SK-N-MC (cell line): ENCODE measurements around the gene SEC31B.
A peak's percentile ranks its signal among the peaks of the same experiment; 100 is the strongest.

ENCODE experiments used
- DNase-seq: peaks from one replicate; pipeline ENCODE4 v3.0.0-alpha.2; 2011; ENCODE audit warnings: low read depth, low spot score
- H3K27ac ChIP-seq: fragments of 200-600 bp; sonication (generic); 2 replicates; pipeline ENCODE4 v1.5.1; 2016; ENCODE audit warnings: mixed run types
- H3K36me3 ChIP-seq: fragments of 200-600 bp; sonication (generic); 2 replicates; pipeline ENCODE4 v1.6.1; 2017; ENCODE audit warnings: antibody characterized with exemption, low read length, mixed read lengths; ENCODE audit not compliant: insufficient read depth
- H3K4me3 ChIP-seq: fragments of 200-600 bp; sonication (generic); 2 replicates; pipeline ENCODE4 v1.5.1; 2016
- H3K9ac ChIP-seq: fragments of 200-600 bp; sonication (generic); 2 replicates; pipeline ENCODE4 v1.8.0; 2017; ENCODE audit warnings: mixed run types, mixed read lengths; ENCODE audit not compliant: insufficient read length
- H3K9me3 ChIP-seq: fragments of 200-600 bp; sonication (generic); 2 replicates; pipeline ENCODE4 v1.6.1; 2017; ENCODE audit warnings: low read depth, mild to moderate bottlenecking, antibody characterized with exemption, low read length, moderate library complexity, mixed read lengths
- EZH2 ChIP-seq: fragments of 200-600 bp; sonication (generic); IDR thresholded peaks from one replicate; pipeline ENCODE4 v1.6.1; 2017; ENCODE audit warnings: antibody characterized with exemption
- FOXP2 ChIP-seq: optimal IDR thresholded peaks from 2 replicates; pipeline ENCODE3; 2011; ENCODE audit warnings: mild to moderate bottlenecking, moderate library complexity; ENCODE audit not compliant: insufficient read depth; ENCODE audit errors: extremely low read length, control extremely low read depth
- POLR2AphosphoS5 ChIP-seq: IDR thresholded peaks from 2 replicates; pipeline ENCODE4 v1.6.1; 2012; ENCODE audit warnings: mild to moderate bottlenecking, low read depth, low read length, borderline replicate concordance

SEC31B gene

DNA sequence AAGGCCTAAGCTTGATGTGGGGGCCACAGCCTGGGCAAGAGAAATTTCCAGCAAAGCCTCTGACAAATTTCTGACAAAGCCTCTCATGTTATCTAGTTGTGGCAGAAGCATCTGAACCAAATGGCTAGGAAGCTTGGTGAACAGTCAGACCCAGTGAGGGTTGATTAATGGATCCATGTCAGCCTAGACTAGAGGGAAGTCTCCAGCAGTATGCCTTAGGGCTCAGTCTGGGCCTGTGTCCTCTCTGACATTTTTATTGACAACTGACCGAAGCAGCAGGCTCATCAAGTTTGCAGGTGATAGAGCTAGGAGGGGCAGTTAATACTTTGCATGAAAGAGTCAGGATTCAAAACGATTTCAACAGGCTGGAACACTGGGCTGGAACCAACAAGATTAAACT, 41.3 kb upstream of the SEC31B start:
- no peak for TF ChIP-seq FOXP2
- no peak for TF ChIP-seq EZH2
- TF ChIP-seq POLR2AphosphoS5, result no peak
- Histone ChIP-seq H3K4me3 (no peak overlapping the region), H3K9ac (no peak overlapping the region), H3K9me3 (no peaks in the 10 kb centered on the region), H3K27ac (no peak overlapping the region), H3K36me3 (no peaks in the 10 kb centered on the region)
- no peak for DNase-seq

DNA sequence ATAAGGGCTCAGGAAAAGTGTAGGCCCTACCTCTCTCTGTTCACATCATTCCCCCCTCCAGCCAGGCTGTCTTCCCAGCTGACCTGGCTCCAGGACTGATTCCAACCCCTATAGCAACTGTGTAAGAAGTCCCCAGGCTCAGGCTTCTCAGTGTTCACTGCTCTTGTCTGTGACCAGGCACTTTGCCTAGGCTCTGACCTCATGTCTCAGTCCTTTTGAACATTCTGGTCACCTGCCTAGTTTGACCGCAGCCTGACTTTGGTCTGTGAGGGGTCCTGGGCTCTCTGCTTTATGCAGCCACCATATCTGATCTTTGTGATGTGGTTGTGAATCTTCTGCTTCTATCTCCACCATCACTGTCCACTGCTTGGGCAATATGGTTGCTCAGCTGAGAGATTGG, 40.6 kb upstream of the SEC31B start:
- H3K36me3 ChIP-seq, result no peaks in the 10 kb centered on the region
- H3K4me3 ChIP-seq, result no peak overlapping the region
- DNase-seq, result no peak
- no peak overlapping the region for H3K9ac ChIP-seq
- H3K27ac ChIP-seq, result no peak overlapping the region
- TF ChIP-seq POLR2AphosphoS5 (no peak), FOXP2 (no peak), EZH2 (no peak)
- no peaks in the 10 kb centered on the region for H3K9me3 ChIP-seq

DNA sequence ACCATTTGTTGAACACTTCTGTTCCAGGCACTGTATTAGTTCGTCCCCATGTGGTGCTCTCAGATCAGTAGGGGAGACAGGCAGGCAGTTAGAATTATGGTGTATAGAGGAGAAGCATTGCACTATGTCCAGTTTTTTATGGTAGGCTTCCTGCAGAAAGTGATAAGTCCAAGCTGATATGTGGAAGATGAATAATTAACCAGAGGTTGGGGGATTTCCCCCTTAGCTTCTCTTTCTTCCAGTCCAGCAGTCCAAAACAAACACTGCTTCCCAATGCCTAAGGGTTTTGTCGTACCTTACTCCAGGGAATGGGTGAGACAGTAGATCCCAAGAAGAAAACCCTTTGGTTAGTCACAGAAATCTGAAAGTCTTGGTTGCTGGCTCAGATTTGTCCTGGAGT, 35.2 kb upstream of the SEC31B start:
- Histone ChIP-seq H3K27ac (no peak overlapping the region), H3K9ac (no peak overlapping the region), H3K4me3 (no peak overlapping the region), H3K36me3 (no peaks in the 10 kb centered on the region; the same call in 1 of the 2 replicates), H3K9me3 (no peaks in the 10 kb centered on the region)
- TF ChIP-seq POLR2AphosphoS5, result no peak
- no peak for TF ChIP-seq FOXP2
- TF ChIP-seq EZH2, result no peak
- DNase-seq, result no peak

GRCh38 chr10:100553929-100554328, 34.3 kb upstream of the SEC31B start:
- Histone ChIP-seq H3K9ac (no peak overlapping the region), H3K9me3 (no peaks in the 10 kb centered on the region), H3K27ac (no peak overlapping the region), H3K4me3 (no peak overlapping the region), H3K36me3 (no peaks in the 10 kb centered on the region; the same call in 1 of the 2 replicates)
- no peak for DNase-seq
- TF ChIP-seq FOXP2, result no peak
- TF ChIP-seq EZH2, result no peak
- TF ChIP-seq POLR2AphosphoS5, result no peak

DNA sequence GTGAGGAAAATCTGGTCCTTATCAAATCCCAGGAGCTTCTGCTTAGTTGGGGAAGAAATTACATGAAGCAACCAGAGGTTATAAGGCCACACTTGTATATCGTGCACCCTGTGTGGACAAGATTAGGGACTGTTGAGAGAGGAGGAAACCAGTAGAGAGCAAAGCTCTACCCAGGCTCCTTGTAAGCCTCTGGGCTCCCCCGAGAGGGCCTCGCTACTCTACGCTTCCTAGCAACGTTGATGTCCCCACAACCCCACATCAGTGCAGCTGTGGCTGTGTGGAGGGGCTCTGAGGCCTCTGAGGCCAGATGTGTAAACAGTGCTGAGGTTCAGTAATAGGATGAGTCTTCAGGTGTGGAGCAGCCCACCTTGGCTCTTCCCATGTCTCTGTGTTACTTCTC, 32.1 kb upstream of the SEC31B start:
- peaks cover 9% of the 10 kb centered on the region; the same call in 1 of the 2 replicates for H3K36me3 ChIP-seq

DNA sequence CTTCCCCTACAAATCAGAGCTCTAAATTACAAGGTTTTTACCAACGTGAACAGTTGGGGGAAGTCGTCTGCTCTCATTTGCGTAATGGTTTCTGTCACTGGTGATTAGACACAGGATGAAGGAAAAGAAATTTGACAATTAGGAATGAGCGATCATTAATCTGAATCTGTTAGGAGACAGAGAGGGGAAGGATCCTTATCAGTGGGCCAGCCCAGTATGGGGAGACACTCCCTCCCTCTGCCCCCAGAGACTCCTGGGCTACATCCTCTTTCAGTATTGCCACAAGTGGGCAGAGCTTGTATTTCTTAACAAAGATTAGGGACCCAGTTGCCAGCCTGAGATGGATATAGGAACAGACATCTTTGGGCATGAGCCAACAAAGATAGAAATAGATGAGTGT, 31.5 kb upstream of the SEC31B start:
- Histone ChIP-seq H3K36me3 (peaks cover 9% of the 10 kb centered on the region; the same call in 1 of the 2 replicates), H3K9ac (no peak overlapping the region), H3K27ac (no peak overlapping the region), H3K9me3 (no peaks in the 10 kb centered on the region), H3K4me3 (no peak overlapping the region)
- TF ChIP-seq EZH2 (no peak), POLR2AphosphoS5 (no peak), FOXP2 (no peak)
- DNase-seq, result no peak

More for the DNA sequence above, 32.1 kb upstream of the SEC31B start:
- Histone ChIP-seq H3K4me3 (no peak overlapping the region), H3K27ac (no peak overlapping the region), H3K9ac (no peak overlapping the region), H3K9me3 (no peaks in the 10 kb centered on the region)
- TF ChIP-seq POLR2AphosphoS5, result no peak
- TF ChIP-seq FOXP2, result no peak
- TF ChIP-seq EZH2, result no peak
- DNase-seq, result no peak

GRCh38 chr10:100544950-100545349, 25.3 kb upstream of the SEC31B start:
- Histone ChIP-seq H3K27ac (no peak overlapping the region), H3K9me3 (no peaks in the 10 kb centered on the region), H3K4me3 (no peak overlapping the region), H3K36me3 (peaks cover 35% of the 10 kb centered on the region; the same call in 1 of the 2 replicates), H3K9ac (no peak overlapping the region)
- no peak for TF ChIP-seq POLR2AphosphoS5
- no peak for TF ChIP-seq FOXP2
- TF ChIP-seq EZH2, result no peak
- DNase-seq, result no peak

GRCh38 chr10:100537475-100537874, 17.8 kb upstream of the SEC31B start:
- H3K9me3 ChIP-seq, result no peaks in the 10 kb centered on the region
- peaks cover 22% of the 10 kb centered on the region for H3K36me3 ChIP-seq
- H3K9ac ChIP-seq, result no peak overlapping the region
- TF ChIP-seq FOXP2, result no peak
- TF ChIP-seq POLR2AphosphoS5, result no peak
- no peak for TF ChIP-seq EZH2
- DNase-seq, result no peak
- no peak overlapping the region for H3K27ac ChIP-seq
- no peak overlapping the region for H3K4me3 ChIP-seq

GRCh38 chr10:100535715-100536353, 16.2 kb upstream of the SEC31B start, which contains the start of gene HIF1AN:
HIF1AN (plus strand) TSS chr10:100535943; CDS start chr10:100535959, 16 bp downstream.
- TF ChIP-seq EZH2 (no peak), POLR2AphosphoS5 (peak; percentile 80)
- DNase-seq, result peak; percentile 77
- Histone ChIP-seq H3K4me3 (peak within 1 kb of the TSS; percentile 86), H3K27ac (no peak within 1 kb of the TSS), H3K9me3 (no peaks in the 10 kb centered on the region), H3K36me3 (peaks cover 18% of the 10 kb centered on the region), H3K9ac (peak within 1 kb of the TSS; percentile 72)
